Measurements from ENCODE around the gene ABCG1.

Gene ABCG1

DNA sequence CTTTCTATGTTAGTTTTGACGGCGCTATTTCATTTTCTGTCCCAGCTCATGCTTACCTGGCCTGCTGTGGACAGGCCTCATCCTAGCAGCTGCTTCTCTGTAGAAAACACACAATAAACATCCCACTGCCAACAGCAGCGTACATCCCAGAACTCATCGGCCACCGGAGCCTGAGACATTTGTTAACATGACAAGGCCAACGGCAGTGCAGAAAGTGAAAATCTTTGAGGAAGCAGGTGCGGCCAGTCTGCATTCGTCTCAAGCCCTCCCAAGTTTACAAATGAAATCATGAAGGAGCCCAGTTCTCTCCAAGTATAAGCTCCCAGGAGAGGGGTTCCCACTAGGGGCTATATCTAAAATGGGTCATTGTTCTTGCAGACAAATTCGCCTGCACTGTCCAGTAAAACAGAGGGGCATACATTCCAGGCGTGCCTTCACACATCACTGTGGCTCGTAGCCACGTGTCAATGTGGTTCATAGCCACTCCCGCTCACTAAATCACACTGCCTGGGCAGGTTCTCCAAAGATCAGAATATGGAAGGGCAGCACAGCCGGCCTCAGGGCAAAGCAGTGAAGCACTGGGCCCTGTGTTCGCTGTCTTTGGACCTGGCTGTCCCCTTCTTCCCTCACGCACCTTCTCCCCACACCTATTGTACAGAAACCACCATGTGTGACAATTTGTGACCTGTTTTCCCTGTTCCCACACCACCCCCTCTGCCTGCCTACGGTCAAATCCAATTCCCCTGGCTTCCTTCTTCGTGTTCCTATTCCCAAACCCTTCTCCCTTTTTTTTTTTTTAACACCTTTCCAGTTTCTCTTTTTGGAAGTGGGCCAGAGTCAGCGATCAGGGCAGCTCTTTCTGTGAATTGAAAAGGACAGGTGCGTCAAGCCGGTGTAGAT lies 27.0 kb upstream of the ABCG1 start:
- no peak for DNase-seq (ENCODE audit: low read depth)

DNA sequence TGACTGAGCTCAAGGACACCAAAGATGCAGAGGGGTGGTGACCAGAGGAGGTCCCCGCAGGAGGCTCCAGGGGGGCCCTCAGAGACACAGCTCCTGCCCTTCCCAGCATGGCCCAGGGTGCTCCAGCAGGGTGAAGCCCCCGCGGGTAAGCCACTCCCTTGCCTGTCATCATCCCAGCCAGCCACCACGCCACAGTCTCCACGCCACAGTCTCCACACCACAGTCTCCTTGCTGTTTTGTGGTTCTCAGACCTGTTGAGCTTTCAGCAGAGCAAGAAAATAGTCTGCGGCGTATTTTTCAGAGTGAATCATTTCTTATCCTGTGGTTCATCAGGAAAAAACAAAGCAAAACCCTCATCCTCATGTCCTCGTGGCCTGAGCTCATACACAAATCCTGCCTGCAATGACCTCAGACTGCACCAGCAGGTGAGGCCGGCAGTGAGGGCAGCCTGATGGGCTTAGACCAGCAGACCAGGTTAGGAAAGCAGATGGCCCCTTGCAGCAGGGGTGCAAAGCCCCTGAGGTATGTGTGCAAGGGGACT lies 25.7 kb upstream of the ABCG1 start:
- peak; percentile 35 for DNase-seq (ENCODE audit: low read depth)

DNA sequence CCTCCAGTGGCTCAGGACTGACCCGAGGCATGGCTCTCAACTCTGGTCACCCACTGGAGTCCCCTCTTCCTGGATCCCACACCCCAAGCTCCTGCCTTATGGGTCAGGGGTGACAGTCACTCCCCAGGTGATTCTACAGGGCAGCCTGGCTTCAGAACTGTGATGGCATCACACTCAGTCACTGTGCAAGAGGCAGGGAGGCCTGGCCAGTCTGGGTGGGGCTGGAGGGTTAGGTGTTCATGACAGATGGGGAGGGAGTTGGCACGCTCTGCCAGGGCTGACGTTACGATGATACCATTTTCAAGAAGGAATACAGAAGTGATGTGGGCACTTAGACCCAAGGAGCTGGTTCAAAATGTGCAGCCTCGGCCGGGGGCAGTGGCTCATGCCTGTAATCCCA lies 25.2 kb upstream of the ABCG1 start:
- no peak for DNase-seq (ENCODE audit: low read depth)

DNA sequence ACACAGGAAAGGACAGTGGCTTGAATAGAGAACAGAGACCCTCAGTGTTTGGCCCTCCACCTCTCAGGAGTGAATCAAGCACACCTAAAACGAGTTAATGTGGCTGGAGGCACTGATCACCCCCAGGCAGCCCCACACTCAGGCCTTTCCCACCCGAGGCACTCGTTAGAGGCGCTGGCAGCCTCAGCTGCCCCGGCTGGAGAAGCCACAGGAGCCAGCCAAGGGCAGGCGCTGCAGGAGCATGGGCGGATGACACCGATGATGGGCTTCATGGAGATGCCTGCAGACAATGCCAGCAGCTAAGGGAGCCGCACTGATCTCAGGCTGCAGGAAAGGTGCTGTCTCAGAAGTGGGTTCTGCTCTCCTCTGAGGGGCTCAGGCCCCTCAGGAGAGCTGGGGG lies 24.1 kb upstream of the ABCG1 start:
- no peak for DNase-seq (ENCODE audit: low read depth)

DNA sequence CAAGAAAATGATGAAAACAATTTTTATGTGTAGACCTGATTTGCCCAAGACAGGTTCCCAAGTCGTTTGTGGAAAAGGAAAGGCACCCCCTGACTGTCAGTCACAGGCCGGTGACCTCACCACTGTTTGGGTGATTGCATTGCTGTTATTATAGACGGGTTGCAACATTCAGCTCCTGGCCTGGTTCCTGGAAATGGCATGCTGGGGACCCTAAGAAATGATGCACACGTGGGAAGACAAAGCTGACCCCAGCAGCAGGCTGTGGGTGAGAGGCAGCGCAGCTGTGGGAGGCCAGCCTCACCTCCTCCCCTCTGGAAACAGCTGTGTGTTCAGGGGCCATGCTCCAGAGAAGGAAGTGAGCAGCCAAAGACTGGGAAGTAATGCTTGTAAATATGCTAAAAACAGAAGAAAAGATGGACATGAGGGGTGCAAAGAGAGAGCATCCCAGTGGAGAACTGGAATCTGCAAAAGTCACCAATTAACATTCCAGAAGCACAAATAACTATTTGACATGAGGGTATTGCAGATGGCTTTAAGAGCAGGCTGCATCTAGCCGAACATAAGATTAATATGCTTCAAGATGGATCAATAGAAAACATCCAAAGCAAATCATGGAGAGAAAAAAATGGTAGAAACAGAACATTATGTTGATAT lies 23.4 kb upstream of the ABCG1 start:
- no peak for DNase-seq (ENCODE audit: low read depth)

DNA sequence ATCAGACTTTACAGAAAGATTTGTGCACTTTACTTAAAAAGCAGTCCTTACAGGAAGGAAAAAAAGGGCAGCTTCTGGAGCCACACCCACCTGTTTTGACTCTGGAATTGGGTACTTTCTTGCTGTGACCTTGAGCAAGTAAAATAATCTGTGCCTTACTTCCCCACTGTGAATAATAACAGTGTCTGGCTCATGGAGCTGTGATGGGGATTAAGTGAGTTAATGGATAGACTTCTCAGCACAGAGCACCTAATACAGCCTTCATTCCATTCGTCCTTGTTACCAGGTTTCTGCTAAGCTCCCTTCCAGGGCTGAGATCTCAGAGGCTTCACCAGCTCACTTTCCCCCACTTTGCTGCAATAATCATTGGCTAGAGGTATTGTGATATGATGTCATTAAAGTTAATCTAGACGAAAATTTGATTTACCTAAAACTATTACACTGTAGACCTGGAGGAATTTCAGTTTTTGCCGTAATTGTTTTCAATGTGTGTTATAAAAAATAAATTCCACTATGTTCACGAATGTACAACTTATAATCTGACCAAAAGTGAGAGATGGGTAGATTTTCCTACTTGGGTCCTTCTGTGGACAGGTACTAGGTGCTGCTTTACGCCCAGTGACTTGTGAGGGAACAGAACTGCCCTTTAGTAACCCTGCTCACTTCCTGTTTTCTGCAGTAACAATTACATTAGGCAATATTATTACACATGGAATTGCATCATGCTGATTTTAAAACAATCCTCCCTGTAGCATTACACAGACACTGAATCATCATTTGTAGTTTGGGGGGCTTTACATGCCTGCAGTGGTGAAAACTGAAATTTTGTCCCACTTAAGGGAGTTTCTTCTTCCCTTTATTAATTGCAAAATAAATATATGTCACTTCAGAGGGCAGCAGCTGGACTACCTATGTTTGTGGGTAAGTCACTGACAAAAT lies 19.7 kb upstream of the ABCG1 start:
- DNase-seq (ENCODE audit: low read depth) = no peak

DNA sequence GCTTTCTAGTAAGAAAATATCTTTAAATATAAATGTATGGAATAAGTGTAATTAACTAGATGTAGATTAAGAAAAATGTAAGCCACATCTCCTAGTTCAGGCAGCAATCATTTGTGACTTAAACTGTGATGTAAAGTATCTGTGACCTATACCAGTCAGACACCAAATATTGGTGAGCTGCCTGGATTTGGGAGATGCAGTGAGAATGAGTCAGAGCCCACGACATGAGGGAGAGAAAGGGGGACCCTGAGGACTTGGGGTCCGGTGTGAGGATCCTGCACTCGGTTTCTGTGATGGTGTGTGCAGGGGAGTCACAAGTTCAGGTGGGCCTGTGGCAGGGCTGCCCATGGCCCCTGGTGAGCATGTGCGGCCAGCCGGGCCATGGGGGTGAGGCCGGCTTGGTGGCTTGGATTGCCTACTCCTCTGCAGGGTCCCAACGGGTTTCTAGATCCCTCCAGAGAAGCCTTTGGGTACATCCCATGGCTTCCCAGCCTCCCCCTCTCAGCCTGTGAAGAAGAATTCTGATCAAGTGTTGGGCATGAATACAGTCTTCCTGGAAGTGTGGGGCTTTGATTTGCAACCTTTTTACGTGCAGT lies 19.0 kb upstream of the ABCG1 start:
- no peak for DNase-seq (ENCODE audit: low read depth)

DNA sequence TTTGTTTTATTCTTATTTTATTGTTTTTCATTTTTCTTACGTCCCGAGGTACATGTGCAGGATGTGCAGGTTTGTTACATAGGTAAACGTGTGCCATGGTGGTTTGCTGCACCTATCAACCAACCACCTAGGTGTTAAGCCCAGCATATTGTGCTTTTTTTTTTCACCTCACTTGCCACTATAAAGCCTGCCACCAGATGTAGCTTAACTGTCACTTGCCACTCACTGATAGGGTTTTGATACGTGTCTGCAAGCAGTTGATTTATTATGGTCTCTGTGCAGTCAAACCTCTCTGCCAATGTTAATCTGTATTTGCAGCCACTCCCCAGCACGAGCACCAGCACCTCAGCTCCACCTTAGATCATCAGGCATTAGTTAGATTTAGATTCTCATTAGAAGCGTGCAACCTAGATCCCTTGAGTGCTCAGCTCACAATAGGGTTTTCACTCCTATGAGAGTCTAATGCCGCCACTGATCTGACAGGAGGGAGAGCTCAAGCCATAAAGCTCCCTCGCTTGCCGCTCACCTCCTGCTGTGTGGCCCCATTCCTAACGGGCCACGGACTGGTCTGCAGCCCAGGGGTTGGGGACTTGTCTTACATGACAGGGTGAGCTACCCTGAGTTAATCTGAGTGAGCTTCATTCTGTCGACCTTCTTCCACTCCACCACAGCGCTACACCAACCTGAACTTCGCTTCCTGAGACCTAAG lies 17.9 kb upstream of the ABCG1 start:
- DNase-seq (ENCODE audit: low read depth) = no peak

DNA sequence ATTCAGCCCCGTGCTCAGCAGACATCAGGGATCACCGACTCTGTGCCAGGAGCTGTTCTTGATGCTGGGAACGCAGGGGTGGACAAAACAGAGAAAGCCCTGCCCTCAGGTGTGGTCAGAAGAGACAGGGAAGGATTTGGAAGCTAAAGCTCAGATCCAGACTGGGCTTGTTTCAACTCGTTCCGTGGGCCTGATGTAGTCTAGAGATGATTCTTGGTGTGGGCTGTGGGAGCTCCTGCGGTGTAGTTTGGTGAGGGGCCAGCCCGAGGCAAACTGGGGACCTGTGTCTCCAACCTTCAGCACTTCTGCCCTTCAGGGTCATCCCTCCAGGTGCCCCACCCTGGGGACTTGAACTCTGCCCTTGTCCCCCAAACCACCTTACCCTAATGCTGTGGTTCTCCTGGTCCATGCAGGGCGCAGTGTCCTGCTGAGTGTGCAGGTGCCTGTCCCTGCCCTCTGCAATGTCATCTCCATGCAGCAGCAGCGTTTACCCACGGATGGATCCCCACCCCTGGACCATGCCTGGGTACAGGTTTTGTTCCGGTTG lies 17.3 kb upstream of the ABCG1 start:
- no peak for DNase-seq (ENCODE audit: low read depth)

DNA sequence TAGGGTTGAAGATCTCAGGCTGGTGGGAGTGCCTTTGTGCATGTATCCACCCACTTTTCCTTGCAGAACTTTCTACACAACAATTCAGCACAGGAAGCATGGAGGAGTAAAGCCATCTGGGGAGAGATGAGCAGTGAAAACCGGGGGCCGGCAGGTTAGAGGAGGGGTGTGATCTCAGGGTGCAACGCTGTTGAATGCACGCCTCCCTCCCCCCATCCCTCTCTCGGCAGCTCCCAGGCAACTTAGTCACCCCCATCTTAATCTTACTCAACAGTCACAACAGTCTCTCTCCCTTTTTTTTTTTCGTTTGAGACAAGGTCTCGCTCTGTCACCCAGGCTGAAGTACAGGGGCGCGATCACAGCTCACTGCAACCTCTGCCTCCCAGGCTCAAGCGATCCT lies 16.6 kb upstream of the ABCG1 start:
- no peak for DNase-seq (ENCODE audit: low read depth)

DNA sequence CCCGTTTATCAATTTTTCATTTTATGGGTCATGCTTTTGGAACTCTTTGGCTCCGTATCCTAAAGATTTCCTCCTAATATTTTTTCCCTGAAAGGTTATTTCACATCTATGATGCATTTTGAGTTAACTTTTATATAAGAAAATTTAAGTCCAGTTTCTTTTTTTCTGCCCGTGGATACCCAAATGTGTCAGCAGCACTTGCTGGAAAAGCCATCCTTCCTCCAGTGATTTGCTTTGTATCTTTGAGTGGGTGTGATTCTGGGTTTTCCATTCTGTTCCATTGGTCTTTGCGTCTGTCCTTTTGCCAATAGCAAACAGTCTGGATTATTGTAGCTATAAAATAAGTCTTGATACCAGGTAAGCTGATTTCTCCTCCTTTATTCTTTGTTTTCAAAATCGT lies 15.6 kb upstream of the ABCG1 start:
- DNase-seq (ENCODE audit: low read depth) = no peak

DNA sequence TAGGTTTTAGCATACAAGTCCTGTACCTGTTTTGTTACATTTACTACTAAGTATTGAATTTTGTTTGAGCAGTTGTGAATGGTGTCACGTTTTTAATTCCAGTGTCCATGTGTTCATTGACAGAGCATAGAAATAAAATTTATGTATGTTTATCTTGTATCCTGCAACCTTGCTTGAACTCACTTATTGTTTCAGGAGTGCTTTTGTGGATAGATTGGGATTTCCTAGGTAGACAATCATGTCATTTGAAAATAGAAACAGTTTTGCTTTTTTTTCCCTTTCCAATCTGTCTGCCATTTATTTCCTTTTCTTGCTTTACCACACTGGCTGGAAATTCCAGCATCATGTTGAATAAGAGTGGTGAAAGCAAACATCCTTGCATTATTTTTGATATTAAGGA lies 15.0 kb upstream of the ABCG1 start:
- no peak for DNase-seq (ENCODE audit: low read depth)

DNA sequence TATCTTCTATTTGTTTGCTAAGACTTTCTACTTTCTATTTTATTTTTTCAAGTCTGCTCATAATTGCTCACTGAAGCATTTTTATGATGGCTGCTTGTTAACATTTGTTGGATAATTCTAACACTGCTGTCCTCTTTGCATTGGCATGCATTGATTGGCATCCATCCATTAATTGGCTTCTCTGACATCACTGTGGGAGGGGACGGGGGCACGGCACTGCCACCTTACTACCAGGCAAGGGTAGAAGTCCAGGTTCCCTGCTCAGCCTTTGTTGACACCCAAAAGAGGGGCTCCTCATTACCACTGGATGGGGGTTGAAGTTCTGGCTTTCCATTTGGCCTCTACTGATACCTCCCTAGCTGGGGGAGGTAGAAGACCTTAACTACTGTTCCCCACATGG lies 11.5 kb upstream of the ABCG1 start:
- no peak for DNase-seq (ENCODE audit: low read depth)

DNA sequence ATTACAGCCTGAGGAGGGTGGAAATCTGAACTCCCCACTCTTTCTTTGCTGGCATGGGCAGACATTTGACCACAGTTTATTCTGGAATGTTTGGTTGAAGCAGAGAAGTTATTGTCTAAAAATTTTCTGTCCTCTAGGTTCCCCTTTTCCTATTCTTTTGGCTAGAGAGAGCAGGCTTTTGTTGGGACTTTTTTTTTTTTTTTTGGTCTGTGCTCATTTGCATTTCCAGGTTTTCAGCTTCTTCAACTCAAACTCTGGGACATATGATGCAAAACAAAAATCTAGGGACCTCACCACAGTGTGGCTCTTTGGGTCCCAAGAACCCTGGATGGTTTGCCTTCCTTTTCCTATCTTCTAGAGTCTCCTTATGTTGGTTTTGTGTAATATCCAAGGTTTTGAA lies 10.9 kb upstream of the ABCG1 start:
- no peak for DNase-seq (ENCODE audit: low read depth)

DNA sequence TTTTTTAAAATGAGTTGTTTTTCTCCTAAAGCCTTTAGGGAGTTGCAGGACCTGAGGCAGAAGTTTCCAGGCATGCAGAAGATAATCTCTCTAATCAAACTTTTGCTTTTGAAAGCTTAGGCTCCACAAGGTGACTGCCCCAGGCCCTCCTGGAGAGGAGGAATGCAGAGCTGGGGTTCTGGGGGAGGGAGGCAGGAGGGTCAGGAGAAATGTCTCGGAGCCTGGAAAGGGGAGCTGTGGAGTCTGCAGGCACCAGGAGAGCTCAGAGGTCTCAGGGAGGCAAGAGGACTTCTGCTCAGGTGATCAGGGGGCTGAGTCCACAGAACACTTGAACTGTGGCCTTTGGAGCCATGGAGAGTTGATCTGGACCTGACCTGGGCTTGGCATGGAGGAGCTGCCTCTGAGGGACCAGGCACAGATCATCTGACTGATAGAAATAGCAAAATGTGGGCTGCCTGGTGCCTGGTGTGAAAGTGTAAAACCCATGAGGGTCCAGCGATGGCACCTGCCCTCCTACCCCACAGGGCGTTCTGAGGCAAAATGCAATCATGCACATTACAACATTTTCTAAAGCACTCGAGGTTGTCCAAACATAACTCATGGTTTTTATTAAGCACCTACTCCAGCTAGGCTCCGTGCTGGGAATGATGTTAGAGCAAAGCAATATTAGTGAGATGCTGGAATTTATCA lies 10.0 kb upstream of the ABCG1 start:
- no peak for DNase-seq (ENCODE audit: low read depth)

DNA sequence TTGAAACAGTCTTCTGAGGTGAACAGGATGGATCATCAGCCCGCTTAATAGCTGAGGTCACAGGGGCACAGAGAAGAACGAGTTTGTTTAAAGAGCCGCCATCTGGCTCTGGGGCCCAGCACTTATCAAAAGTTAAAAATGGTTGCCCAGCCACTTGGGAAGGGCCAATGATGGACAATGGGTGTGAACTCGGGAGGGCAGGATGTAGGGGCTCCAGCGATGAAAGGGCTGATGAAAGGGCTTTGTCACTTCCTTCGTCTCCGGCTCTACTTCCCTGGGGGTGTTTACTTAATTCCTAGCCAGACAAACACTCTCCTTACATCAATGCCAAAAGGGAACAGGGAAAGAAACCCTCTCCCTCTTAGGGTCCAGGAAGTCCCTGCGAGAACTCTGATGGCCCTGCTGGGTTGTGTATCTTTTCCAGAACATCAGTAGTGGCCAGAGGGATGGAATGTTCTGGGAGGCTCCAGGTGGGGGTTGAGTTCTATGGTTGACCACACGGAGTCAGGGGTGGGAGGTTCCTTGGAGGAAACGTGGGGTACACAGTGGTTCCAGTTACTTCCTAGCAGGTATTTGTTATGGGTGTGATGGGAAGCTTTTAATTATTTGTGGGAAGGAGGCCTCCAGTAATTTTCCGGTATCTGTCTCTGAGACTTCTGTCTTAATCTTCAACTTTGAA lies 9.0 kb upstream of the ABCG1 start:
- no peak for DNase-seq (ENCODE audit: low read depth)

DNA sequence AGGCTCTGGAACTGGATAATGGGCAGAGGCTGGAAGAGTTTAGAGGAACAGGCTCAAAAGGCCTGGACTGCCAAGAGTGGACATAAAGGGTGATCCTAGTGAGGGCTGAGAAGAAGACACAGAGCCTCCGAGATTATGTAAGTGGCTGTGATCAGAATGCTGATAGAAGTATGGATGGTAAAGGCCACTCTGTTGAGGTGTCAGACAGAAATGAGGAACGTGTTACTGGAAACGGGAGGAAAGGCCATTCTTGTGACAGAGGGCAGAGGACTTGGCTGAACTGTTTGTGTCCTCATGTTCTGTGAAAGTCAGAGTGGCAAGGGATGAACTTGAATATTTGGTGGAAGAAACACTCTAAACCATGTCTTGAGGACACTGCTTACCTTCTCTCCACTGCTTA lies 6.7 kb upstream of the ABCG1 start:
- DNase-seq (ENCODE audit: low read depth) = no peak

DNA sequence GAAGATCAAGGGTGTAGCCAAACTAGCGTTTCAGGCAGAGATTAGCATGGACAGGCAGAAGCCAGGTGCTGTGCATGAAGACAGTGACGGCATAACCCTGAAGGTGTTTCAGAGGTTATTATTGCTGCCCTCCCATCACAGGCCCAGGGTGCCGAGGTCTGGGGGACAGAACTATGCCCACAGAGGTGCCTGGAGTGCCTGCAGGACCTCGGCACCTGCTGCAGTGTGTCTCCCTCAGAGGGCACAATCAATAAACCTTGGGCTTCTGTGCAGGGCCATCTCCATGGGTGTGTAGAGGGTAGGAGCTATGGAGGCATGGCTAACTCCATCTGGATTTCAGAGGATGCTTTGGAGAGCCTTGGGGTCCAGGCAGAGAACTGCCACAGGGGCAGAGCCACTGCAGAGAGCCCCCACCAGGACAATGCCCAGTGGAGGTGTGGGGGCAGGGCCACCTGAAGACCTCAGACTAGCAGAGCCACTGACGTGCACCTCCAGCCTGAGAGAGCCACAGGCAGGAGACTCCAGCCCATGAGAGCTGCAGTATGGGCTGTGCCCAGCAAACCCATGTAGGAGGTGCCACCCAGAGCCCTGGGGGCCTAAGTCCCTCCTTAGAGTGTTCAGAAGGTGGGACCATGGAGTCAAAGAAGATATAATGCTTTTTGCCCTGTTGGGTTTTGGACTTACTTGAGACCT lies 5.7 kb upstream of the ABCG1 start:
- DNase-seq (ENCODE audit: low read depth) = no peak

DNA sequence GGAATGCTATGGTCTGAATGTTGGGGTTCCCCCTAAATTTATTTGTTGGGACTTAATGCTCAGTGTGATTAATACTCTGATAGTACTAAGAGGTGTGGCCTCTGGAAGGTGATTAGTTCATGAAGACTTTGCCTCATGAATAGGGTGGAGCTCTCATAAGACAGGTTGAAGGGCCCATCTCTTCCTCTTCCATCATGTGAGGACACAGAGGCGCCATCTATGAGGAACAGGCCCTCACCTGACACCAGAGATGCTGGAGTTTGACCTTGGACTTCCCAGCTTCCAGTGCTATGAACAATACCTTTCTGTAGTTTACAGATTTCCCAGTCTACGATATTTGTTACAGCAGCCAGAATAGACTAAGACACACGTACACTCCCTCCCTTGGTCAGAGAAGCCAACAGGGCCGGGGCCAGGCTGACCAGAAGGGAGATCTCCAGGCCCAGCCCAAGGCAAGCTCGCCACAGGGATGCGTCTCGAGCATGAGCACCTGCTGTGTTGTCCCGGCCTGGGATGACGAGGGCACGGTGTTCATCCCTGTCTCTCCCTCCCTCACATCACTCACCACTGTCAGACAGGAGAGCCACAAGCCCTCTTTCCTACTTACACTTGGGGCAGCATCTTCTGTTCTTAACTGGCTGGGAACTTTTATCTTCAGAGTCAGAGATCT lies 4.7 kb upstream of the ABCG1 start:
- DNase-seq (ENCODE audit: low read depth) = no peak

Measured in activated T-cell treated with anti-CD3 and anti-CD28 coated beads for 1 hour (primary cell).